ENCODE results near the gene ERN1. TPM values are rescaled to one million over a fixed set of nuclear protein-coding genes. Genes with fewer than 3 reads are reported as not detected.
"Not testable (repeated sequence)": the region's sequence is repeated elsewhere in the genome, so short reads cannot be mapped to it uniquely, and the experiment has no call there.

ERN1 gene
- total RNA-seq, 3 donors from 2014 or later = 18.4 to 27.1 (median 21.7) TPM

DNA sequence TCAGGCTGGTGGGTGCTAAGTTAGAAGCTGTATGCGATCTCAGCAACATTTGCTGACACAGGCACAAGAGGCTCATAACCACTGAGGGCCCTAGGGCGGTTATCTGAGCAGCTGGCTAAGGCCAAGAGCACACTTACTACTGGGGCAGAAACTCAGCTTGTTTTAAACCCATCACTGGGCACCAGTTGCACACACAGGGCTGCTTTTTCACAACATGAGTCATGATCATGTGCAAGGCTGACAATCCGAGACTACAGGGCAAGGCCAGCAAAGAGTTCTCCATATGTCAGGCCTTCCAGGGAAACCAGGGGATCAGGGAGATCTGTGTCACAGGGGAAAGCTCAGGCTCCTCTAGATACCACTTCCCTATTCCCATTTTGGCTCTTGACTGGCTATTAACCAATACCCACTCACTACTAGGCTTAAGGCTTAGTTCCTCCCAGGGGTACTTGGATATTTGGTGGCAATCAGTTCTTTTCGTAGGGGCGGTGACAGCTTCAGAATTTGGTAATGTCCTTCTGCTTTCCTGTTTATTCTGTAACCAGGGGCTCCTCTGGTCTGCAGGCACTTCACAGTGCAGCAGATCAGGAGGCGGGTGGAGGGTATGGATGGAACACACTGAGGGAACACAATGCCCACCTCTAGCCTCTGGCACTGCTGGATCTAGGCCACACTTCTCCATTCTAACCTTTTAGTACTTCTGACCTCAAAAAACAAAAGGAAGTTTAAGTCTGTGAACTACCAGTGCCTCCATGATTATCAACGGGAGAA, 44.9 kb upstream of the ERN1 start:
- no peaks in the 10 kb centered on the region for H3K9me3 ChIP-seq
- DNase-seq = peak in 1 of 3 donors; percentile 11
- TF ChIP-seq, protein P1, sequence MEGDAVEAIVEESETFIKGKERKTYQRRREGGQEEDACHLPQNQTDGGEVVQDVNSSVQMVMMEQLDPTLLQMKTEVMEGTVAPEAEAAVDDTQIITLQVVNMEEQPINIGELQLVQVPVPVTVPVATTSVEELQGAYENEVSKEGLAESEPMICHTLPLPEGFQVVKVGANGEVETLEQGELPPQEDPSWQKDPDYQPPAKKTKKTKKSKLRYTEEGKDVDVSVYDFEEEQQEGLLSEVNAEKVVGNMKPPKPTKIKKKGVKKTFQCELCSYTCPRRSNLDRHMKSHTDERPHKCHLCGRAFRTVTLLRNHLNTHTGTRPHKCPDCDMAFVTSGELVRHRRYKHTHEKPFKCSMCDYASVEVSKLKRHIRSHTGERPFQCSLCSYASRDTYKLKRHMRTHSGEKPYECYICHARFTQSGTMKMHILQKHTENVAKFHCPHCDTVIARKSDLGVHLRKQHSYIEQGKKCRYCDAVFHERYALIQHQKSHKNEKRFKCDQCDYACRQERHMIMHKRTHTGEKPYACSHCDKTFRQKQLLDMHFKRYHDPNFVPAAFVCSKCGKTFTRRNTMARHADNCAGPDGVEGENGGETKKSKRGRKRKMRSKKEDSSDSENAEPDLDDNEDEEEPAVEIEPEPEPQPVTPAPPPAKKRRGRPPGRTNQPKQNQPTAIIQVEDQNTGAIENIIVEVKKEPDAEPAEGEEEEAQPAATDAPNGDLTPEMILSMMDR (IDR thresholded peaks at IDR 0.05) = no peak
- H3K36me3 ChIP-seq (ENCODE audit: low read depth) = no peaks in the 10 kb centered on the region
- intact Hi-C loops (cut with DNase I, micrococcal nuclease) = no loop called here
- ATAC-seq = peak; percentile 60
- H3K4me3 ChIP-seq = no peak overlapping the region
- H3K4me1 ChIP-seq (ENCODE audit: low read depth) = no peaks in the 10 kb centered on the region

DNA sequence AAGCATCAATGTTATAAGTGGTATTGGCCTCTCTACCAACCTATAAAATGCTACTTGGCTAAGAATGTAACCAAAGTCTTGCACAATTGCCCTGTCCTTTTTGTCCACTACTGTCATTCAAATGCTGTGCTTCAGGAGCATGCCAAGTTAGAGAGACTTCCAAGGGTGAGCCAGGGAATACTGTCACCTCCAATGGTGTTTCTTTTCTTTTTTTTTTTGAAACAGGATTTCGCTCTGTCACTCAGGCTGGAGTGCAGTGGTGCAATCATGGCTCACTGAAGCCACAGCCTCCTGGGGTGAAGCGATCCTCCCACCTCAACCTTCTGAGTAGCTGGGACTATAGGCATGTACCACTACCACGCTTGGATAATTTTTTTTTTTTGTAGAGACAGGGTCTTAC, 43.7 kb upstream of the ERN1 start:
- TF ChIP-seq, protein P1 (IDR thresholded peaks at IDR 0.05) = no peak
- no peak for ATAC-seq
- Histone ChIP-seq H3K4me1 (ENCODE audit: low read depth) (no peaks in the 10 kb centered on the region), H3K36me3 (ENCODE audit: low read depth) (no peaks in the 10 kb centered on the region), H3K4me3 (no peak overlapping the region), H3K9me3 (no peaks in the 10 kb centered on the region)
- intact Hi-C loops (cut with DNase I, micrococcal nuclease) = no loop called here
- DNase-seq = no peak

DNA sequence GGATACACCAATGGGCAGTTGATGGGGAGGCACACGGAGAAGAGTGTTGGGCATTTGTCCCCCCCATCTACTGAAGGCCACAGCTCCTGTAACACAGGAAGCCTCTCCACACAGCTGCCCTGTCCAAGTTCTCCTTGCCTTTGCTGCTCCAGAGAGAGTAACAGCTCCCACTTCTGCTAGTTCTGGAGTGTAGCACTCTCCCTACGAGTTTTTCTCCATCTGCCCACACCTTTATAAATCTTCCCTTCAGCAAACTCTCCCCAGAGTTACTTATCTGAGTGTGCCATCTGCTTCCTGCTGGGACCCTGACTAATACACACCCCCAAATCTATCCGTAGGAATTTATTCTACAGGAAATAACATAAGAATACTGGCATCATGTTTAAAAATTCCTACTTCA, 42.6 kb upstream of the ERN1 start:
- DNase-seq (no peak), ATAC-seq (no peak)
- H3K9me3 ChIP-seq = no peaks in the 10 kb centered on the region
- H3K4me3 ChIP-seq = no peak overlapping the region
- H3K4me1 ChIP-seq (ENCODE audit: low read depth) = no peaks in the 10 kb centered on the region
- TF ChIP-seq, protein P1 (IDR thresholded peaks at IDR 0.05) = no peak
- intact Hi-C loops (cut with DNase I, micrococcal nuclease) = no loop called here
- no peaks in the 10 kb centered on the region for H3K36me3 ChIP-seq (ENCODE audit: low read depth)

DNA sequence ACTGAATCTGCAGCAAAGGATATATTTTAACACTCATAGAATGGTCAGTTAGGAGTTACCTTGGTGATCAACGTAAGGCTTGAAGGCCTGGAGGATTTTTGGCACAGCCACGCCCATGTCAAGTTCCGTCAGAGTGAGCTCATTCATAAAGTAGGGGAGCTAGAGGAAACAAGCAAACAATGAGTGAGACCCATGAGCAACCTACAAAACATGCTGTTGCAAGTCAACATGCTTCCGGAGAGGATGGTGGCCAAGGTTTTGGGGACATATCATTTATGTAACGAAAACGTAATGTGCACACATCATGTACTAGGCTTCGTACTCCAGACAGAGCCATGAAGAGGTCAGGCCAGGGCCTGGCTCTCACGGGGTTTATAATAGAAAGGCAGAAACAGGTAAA, 41.1 kb upstream of the ERN1 start:
- ATAC-seq (no peak), DNase-seq (no peak)
- TF ChIP-seq, protein P1 (IDR thresholded peaks at IDR 0.05) = no peak
- H3K4me1 ChIP-seq (ENCODE audit: low read depth) = no peaks in the 10 kb centered on the region
- intact Hi-C loops (cut with DNase I, micrococcal nuclease) = no loop called here
- no peaks in the 10 kb centered on the region for H3K36me3 ChIP-seq (ENCODE audit: low read depth)
- no peaks in the 10 kb centered on the region for H3K9me3 ChIP-seq
- H3K4me3 ChIP-seq = no peak overlapping the region

DNA sequence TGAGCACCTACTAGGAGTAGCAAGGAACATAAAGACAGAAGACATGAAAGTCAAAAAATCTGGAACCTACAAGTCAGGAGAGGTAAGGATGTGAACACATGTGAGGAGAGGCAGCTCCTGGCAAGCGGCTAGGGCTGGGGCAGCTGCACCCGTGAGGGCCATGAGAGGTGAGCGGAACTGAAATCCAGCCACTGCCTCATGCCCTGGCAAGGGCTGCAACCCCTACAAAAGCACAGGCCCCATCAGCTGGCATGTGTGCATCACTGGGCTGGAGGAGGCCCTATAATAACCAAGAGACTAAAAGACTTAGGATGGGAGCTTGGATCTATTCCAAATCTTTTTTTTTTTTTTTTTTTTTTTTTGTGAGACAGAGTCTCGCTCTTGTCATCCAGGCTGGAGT, 40.3 kb upstream of the ERN1 start:
- DNase-seq (no peak), ATAC-seq (no peak)
- TF ChIP-seq, protein P1 (IDR thresholded peaks at IDR 0.05) = no peak
- no peak overlapping the region for H3K4me3 ChIP-seq
- H3K36me3 ChIP-seq (ENCODE audit: low read depth) = no peaks in the 10 kb centered on the region
- no peaks in the 10 kb centered on the region for H3K9me3 ChIP-seq
- intact Hi-C loops (cut with DNase I, micrococcal nuclease) = no loop called here
- no peaks in the 10 kb centered on the region for H3K4me1 ChIP-seq (ENCODE audit: low read depth)

DNA sequence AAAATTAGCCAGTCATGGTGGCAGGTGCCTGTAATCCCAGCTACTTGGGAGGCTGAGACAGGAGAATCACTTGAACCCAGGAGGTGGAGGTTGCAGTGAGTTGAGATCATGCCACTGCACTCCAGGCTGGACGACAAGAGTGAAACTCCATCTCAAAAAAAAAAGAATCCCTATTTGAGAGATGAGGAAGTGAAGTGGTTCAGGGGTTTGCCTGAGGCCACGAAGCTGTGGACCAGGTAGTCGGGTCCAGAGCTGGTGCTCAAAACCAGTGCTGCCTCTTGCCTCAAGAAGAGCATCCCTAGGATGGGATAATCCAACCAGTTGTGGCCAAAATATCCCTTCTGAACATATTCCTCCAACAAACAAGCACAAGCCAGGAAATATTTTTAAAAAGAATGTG, 37.7 kb upstream of the ERN1 start:
- H3K4me1 ChIP-seq (ENCODE audit: low read depth); H3K4me3 ChIP-seq; H3K36me3 ChIP-seq (ENCODE audit: low read depth); ATAC-seq; H3K9me3 ChIP-seq; DNase-seq: not testable (repeated sequence)
- intact Hi-C loops (cut with DNase I, micrococcal nuclease) = loop anchor here in 1 of 2 donors (10.0 kb wide), 1 partner anchor 87 kb away; no protein-coding TSS in a partner anchor
